CD14-positive monocyte (primary cell): ENCODE data around the gene SYNRG. TPM values are rescaled to one million over a fixed set of nuclear protein-coding genes. Genes with fewer than 3 reads are reported as not detected.

ENCODE experiments used
- DNase-seq, 3 donors: peaks; one replicate each; pipeline ENCODE4 v3.0.0-alpha.2; 2011 to 2022
- H2AFZ ChIP-seq: 2 replicates; pipeline ENCODE4 v1.6.0; 2012; ENCODE audit warnings: mild to moderate bottlenecking, low read depth, low read length, inconsistent platforms; ENCODE audit not compliant: insufficient read depth, poor library complexity, severe bottlenecking
- H3K27ac ChIP-seq, 2 donors: 1 replicate in 1 of 2; 2 replicates in 1 of 2; pipeline ENCODE4 v1.5.1; 2012 to 2013; ENCODE audit warnings: low read length in 2 of 2, control low read depth in 1 of 2, inconsistent platforms in 1 of 2, low read depth in 1 of 2, mild to moderate bottlenecking in 1 of 2
- H3K27me3 ChIP-seq, 2 donors: one replicate each; pipeline versions ENCODE4 v1.6.0 to v1.6.1; 2011 to 2013; ENCODE audit warnings: low read length in 2 of 2; ENCODE audit not compliant: control insufficient read depth in 2 of 2, insufficient read depth in 2 of 2
- H3K36me3 ChIP-seq, 2 donors: replicated peaks in 1 of 2; 1 replicate in 1 of 2; 2 replicates in 1 of 2; pipeline versions ENCODE4 v1.5.1 to v1.6.1; 2012 to 2013; ENCODE audit warnings: low read length in 2 of 2, control low read depth in 1 of 2, inconsistent platforms in 1 of 2, mild to moderate bottlenecking in 1 of 2; ENCODE audit not compliant: insufficient read depth in 2 of 2, control insufficient read depth in 1 of 2
- H3K4me1 ChIP-seq, 2 donors: 1 replicate in 1 of 2; 2 replicates in 1 of 2; pipeline versions ENCODE4 v1.5.1 to v1.6.1; 2012 to 2013; ENCODE audit warnings: low read length in 2 of 2, control low read depth in 1 of 2, inconsistent platforms in 1 of 2, mild to moderate bottlenecking in 1 of 2, moderate library complexity in 1 of 2; ENCODE audit not compliant: insufficient read depth in 2 of 2, control insufficient read depth in 1 of 2
- H3K4me2 ChIP-seq: replicated peaks from 2 replicates; pipeline ENCODE3; 2012; ENCODE audit warnings: low read length, moderate library complexity, mild to moderate bottlenecking; ENCODE audit not compliant: poor library complexity, severe bottlenecking; ENCODE audit errors: extremely low read depth
- H3K4me3 ChIP-seq, 3 experiments: fragments of 200-600 bp in 1 of 3; sonication (generic) in 1 of 3; replicated peaks in 1 of 3; 1 replicate in 2 of 3; 2 replicates in 1 of 3; pipeline ENCODE4 v1.5.1; 2011 to 2013; ENCODE audit warnings: low read length in 3 of 3, mild to moderate bottlenecking in 3 of 3, control low read depth in 2 of 3, low read depth in 2 of 3, inconsistent platforms in 1 of 3, moderate library complexity in 1 of 3
- H3K79me2 ChIP-seq: 2 replicates; pipeline ENCODE4 v1.6.0; 2012; ENCODE audit warnings: mild to moderate bottlenecking, control low read depth, inconsistent platforms, low read length, moderate library complexity; ENCODE audit not compliant: insufficient read depth
- H3K9ac ChIP-seq: 2 replicates; pipeline ENCODE4 v1.6.0; 2017; ENCODE audit warnings: low read length, mild to moderate bottlenecking; ENCODE audit not compliant: insufficient read depth, poor library complexity, severe bottlenecking
- H3K9me3 ChIP-seq, 2 donors: replicated peaks in 1 of 2; 1 replicate in 1 of 2; 2 replicates in 1 of 2; pipeline versions ENCODE4 v1.5.1 to v1.6.1; 2012 to 2013; ENCODE audit warnings: low read length in 2 of 2, control low read depth in 1 of 2; ENCODE audit not compliant: control insufficient read depth in 1 of 2, insufficient read depth in 1 of 2
- H4K20me1 ChIP-seq: 2 replicates; pipeline ENCODE4 v1.6.0; 2012; ENCODE audit warnings: mild to moderate bottlenecking, low read length, control low read depth, moderate library complexity; ENCODE audit not compliant: insufficient read depth
- H3K27ac Mint-ChIP-seq, 7 donors: one replicate each; pipeline ENCODE4 v1.8.0; 2020; ENCODE audit warnings: mild to moderate bottlenecking in 7 of 7, mixed read lengths in 7 of 7, moderate library complexity in 6 of 7, inconsistent platforms in 2 of 7
- H3K27me3 Mint-ChIP-seq, 3 donors: one replicate each; pipeline ENCODE4 v1.8.0; 2021 to 2022; ENCODE audit warnings: low read depth in 3 of 3, mild to moderate bottlenecking in 3 of 3, mixed read lengths in 3 of 3, moderate library complexity in 3 of 3, inconsistent platforms in 1 of 3
- H3K36me3 Mint-ChIP-seq, 2 donors: one replicate each; pipeline ENCODE4 v1.8.0; 2020; ENCODE audit warnings: mixed read lengths in 2 of 2, inconsistent platforms in 1 of 2, mild to moderate bottlenecking in 1 of 2
- H3K4me1 Mint-ChIP-seq: one replicate; pipeline ENCODE4 v1.8.0; 2020; ENCODE audit warnings: mild to moderate bottlenecking, mixed read lengths
- H3K4me3 Mint-ChIP-seq, 2 donors: one replicate each; pipeline ENCODE4 v1.8.0; 2020; ENCODE audit warnings: mild to moderate bottlenecking in 2 of 2, mixed read lengths in 2 of 2, moderate library complexity in 1 of 2
- H3K9me3 Mint-ChIP-seq, 7 donors: one replicate each; pipeline ENCODE4 v1.8.0; 2020 to 2022; ENCODE audit warnings: mixed read lengths in 7 of 7, mild to moderate bottlenecking in 6 of 7, moderate library complexity in 6 of 7, inconsistent platforms in 2 of 7
- CTCF ChIP-seq: fragments of 200-600 bp; IDR thresholded peaks from one replicate; pipeline ENCODE4 v1.8.0; 2022; ENCODE audit warnings: antibody characterized with exemption, mild to moderate bottlenecking
- WGBS: methylation state at CpG from one replicate; pipeline ENCODE4 v1.1.5; 2013; ENCODE audit warnings: missing lambda C conversion rate; ENCODE audit not compliant: insufficient coverage; 5-methylcytosine and 5-hydroxymethylcytosine counted together
- intact Hi-C, 2 donors: fragments of 100-400 bp; cut with micrococcal nuclease; formaldehyde crosslinking; loops; one replicate each; pipeline versions ENCODE4 v1.15.0 to v1.15.1; 2023
- polyA plus RNA-seq, 3 donors: library from polyadenylated mRNA; depleted of rRNA in 1 of 3; unstranded in 2 of 3; stranded (reverse) in 1 of 3; fragments of 300-500 nt in 2 of 3; fragments of >200 nt in 1 of 3; fragmentation: Illumina TruSeq in 2 of 3; gene quantifications; 1 replicate in 2 of 3; 2 replicates in 1 of 3; pipeline ENCODE4 v1.2.3, GENCODE V29; 2012 to 2021

Gene SYNRG
- polyA plus RNA-seq, 3 donors: 13.1 to 17.5 (median 16.9) TPM

- peaks cover 65 to 87% of the 10 kb centered on the region in 2 donors for H3K36me3 Mint-ChIP-seq
Measured at GRCh38 chr17:37530420-37530819, 78.8 kb downstream of the SYNRG start.

GRCh38 chr17:37527249-37527851 is 81.9 kb downstream of the SYNRG start:
- H3K36me3 ChIP-seq: peaks cover 75 to 98% of the 10 kb centered on the region in 2 donors
- no peak overlapping the region for H3K9ac ChIP-seq
- H3K4me2 ChIP-seq: no peak overlapping the region
- no peaks in the 10 kb centered on the region for H3K27me3 Mint-ChIP-seq
- no peaks in the 10 kb centered on the region for H3K27me3 ChIP-seq
- H3K36me3 Mint-ChIP-seq: peaks cover 71 to 86% of the 10 kb centered on the region in 2 donors
- no peaks in the 10 kb centered on the region for H3K4me1 Mint-ChIP-seq
- no peak overlapping the region for H2AFZ ChIP-seq
- no peak overlapping the region for H3K27ac ChIP-seq
- no peak overlapping the region for H3K27ac Mint-ChIP-seq
- no CpG with 5 or more reads among the region's 5 CpGs for WGBS
- DNase-seq: no peak
- no peaks in the 10 kb centered on the region for H3K79me2 ChIP-seq
- peaks cover 0 to 2% (median 0%) of the 10 kb centered on the region in 7 donors for H3K9me3 Mint-ChIP-seq
- H3K4me3 ChIP-seq: no peak overlapping the region
- peaks cover 4% of the 10 kb centered on the region for H4K20me1 ChIP-seq
- H3K9me3 ChIP-seq: no peaks in the 10 kb centered on the region
- no peak overlapping the region for H3K4me3 Mint-ChIP-seq
- peak; percentile 23 for TF ChIP-seq CTCF
- H3K4me1 ChIP-seq: no peaks in the 10 kb centered on the region
- intact Hi-C loops: no loop called here

More at GRCh38 chr17:37530420-37530819, 78.8 kb downstream of the SYNRG start:
- Mint-ChIP-seq H3K27ac (no peak overlapping the region), H3K4me1 (no peaks in the 10 kb centered on the region), H3K4me3 (no peak overlapping the region), H3K9me3 (peaks cover 0 to 2% (median 0%) of the 10 kb centered on the region in 7 donors), H3K27me3 (no peaks in the 10 kb centered on the region)
- Histone ChIP-seq H2AFZ (no peak overlapping the region), H3K4me1 (no peaks in the 10 kb centered on the region), H3K27me3 (no peaks in the 10 kb centered on the region), H4K20me1 (peaks cover 4% of the 10 kb centered on the region), H3K9ac (no peak overlapping the region), H3K79me2 (no peaks in the 10 kb centered on the region), H3K9me3 (no peaks in the 10 kb centered on the region), H3K4me2 (no peak overlapping the region), H3K36me3 (peaks cover 68 to 91% of the 10 kb centered on the region in 2 donors), H3K27ac (no peak overlapping the region), H3K4me3 (no peak overlapping the region)
- DNase-seq: no peak
- no CpG with 5 or more reads among the region's 4 CpGs for WGBS
- intact Hi-C loops: no loop called here
- TF ChIP-seq CTCF: no peak
